NCI-H510A treated with DMSO at 0.1 percent for 48 hours (cell line): ENCODE results near the gene DHX34.

Experiments used
- DNase-seq: peaks from one replicate; lab custom pipeline; 2025; lab: John Stamatoyannopoulos, UW

The DHX34 gene

GRCh38 chr19:47417746-47418691 lies 68.9 kb downstream of the DHX34 start:
- no peak for DNase-seq

- DNase-seq: no peak
Measured at GRCh38 chr19:47418692-47419029, 69.5 kb downstream of the DHX34 start.

- no peak for DNase-seq
Measured at GRCh38 chr19:47419030-47419783, 70.1 kb downstream of the DHX34 start, which contains the start of gene MEIS3. MEIS3 (minus strand) TSS chr19:47419527; CDS start chr19:47419081, 446 bp downstream.

- no peak for DNase-seq
Measured at GRCh38 chr19:47419789-47420188, 70.7 kb downstream of the DHX34 start.

- DNase-seq: no peak
Measured at GRCh38 chr19:47421244-47421786, 72.2 kb downstream of the DHX34 start.

- DNase-seq: no peak
Measured at GRCh38 chr19:47421844-47422395, 72.8 kb downstream of the DHX34 start.

- DNase-seq: no peak
Measured at GRCh38 chr19:47422417-47423163, 73.5 kb downstream of the DHX34 start.

GRCh38 chr19:47423203-47423882 lies 74.2 kb downstream of the DHX34 start:
- DNase-seq: no peak

- peak; percentile 79 for DNase-seq
Measured at GRCh38 chr19:47427241-47428176, 78.4 kb downstream of the DHX34 start.

- DNase-seq: peak; percentile 96
Measured at GRCh38 chr19:47428177-47428894, 79.2 kb downstream of the DHX34 start.

GRCh38 chr19:47429140-47429793 lies 80.2 kb downstream of the DHX34 start:
- no peak for DNase-seq

GRCh38 chr19:47430041-47430802 lies 81.1 kb downstream of the DHX34 start:
- no peak for DNase-seq

GRCh38 chr19:47432091-47432490 lies 83.0 kb downstream of the DHX34 start:
- DNase-seq: no peak
